SK-N-SH (cell line): Measurements from ENCODE around the gene CSHL1. TPM values are rescaled to one million over a fixed set of nuclear protein-coding genes. Genes with fewer than 3 reads are reported as not detected.
"Not testable (repeated sequence)": the region's sequence is repeated elsewhere in the genome, so short reads cannot be mapped to it uniquely, and the experiment has no call there.

Experiments
- CTCF ChIA-PET: fragments of 300-600, 350-600 bp; formaldehyde crosslinking; extraction: SDS; loops from one replicate; lab custom pipeline; 2021; lab: Yijun Ruan, JAX
- POLR2A ChIA-PET: fragments of 350-600 bp; sonication (Branson Sonifier 250); formaldehyde crosslinking; extraction: SDS; loops from one replicate; lab custom pipeline; 2020; ENCODE audit warnings: antibody characterized with exemption, inconsistent platforms; lab: Yijun Ruan, JAX
- DNase-seq: peaks from one replicate; pipeline ENCODE4 v3.0.0; 2012
- H2AFZ ChIP-seq: fragments of 200-600 bp; sonication (generic); 2 replicates; pipeline ENCODE4 v1.8.1; 2016; ENCODE audit warnings: antibody characterized with exemption, mild to moderate bottlenecking, low read depth
- H3F3A ChIP-seq: fragments of 200-600 bp; sonication (generic); replicated peaks from 2 replicates; pipeline ENCODE3; 2016; ENCODE audit warnings: antibody characterized with exemption, mild to moderate bottlenecking; ENCODE audit not compliant: insufficient read depth
- H3K27ac ChIP-seq, 2 experiments: fragments of 200-500 bp in 1 of 2; fragments of 200-600 bp in 1 of 2; sonication (Bioruptor generic) in 1 of 2; sonication (generic), shearing (Covaris generic) in 1 of 2; 2 replicates each; pipeline versions ENCODE4 v1.5.1 to v1.6.1; 2014 to 2016; ENCODE audit warnings: low read depth in 2 of 2, inconsistent platforms in 1 of 2, low read length in 1 of 2, mild to moderate bottlenecking in 1 of 2, mixed read lengths in 1 of 2
- H3K27me3 ChIP-seq: fragments of 200-600 bp; sonication (generic), shearing (Covaris generic); 2 replicates; pipeline ENCODE4 v1.6.1; 2016; ENCODE audit warnings: mixed run types; ENCODE audit not compliant: insufficient read depth
- H3K36me3 ChIP-seq, 2 experiments: fragments of 200-500 bp in 1 of 2; fragments of 200-600 bp in 1 of 2; sonication (Bioruptor generic) in 1 of 2; sonication (generic) in 1 of 2; replicated peaks in 1 of 2; 2 replicates each; pipeline versions ENCODE3 to v1.5.1; 2014 to 2016; ENCODE audit warnings: low read length in 1 of 2, mild to moderate bottlenecking in 1 of 2; ENCODE audit not compliant: insufficient read depth in 2 of 2, control insufficient read depth in 1 of 2
- H3K4me1 ChIP-seq, 2 experiments: fragments of 200-500 bp in 1 of 2; fragments of 200-600 bp in 1 of 2; sonication (Bioruptor generic) in 1 of 2; sonication (generic), shearing (Covaris generic) in 1 of 2; 2 replicates each; pipeline versions ENCODE4 v1.5.1 to v1.6.1; 2014 to 2016; ENCODE audit warnings: low read depth in 1 of 2, low read length in 1 of 2, mixed run types in 1 of 2; ENCODE audit not compliant: insufficient read depth in 2 of 2, control insufficient read depth in 1 of 2
- H3K4me2 ChIP-seq: fragments of 200-600 bp; sonication (generic), shearing (Covaris generic); 2 replicates; pipeline ENCODE4 v1.6.1; 2017; ENCODE audit warnings: mixed run types
- H3K4me3 ChIP-seq, 2 experiments: fragments of 200-500 bp in 1 of 2; fragments of 200-600 bp in 1 of 2; sonication (Bioruptor generic) in 1 of 2; sonication (generic), shearing (Covaris generic) in 1 of 2; 2 replicates each; pipeline versions ENCODE4 v1.5.1 to v1.8.1; 2014 to 2016; ENCODE audit warnings: low read depth in 2 of 2, inconsistent platforms in 1 of 2, low read length in 1 of 2, mild to moderate bottlenecking in 1 of 2, mixed read lengths in 1 of 2, moderate library complexity in 1 of 2
- H3K79me2 ChIP-seq: fragments of 200-600 bp; sonication (generic); 2 replicates; pipeline ENCODE4 v1.8.1; 2017; ENCODE audit warnings: mild to moderate bottlenecking; ENCODE audit not compliant: insufficient read depth
- H3K9ac ChIP-seq: fragments of 200-600 bp; sonication (generic); 2 replicates; pipeline ENCODE4 v1.6.1; 2017; ENCODE audit warnings: mixed run types
- H3K9me2 ChIP-seq: fragments of 200-600 bp; sonication (generic); 2 replicates; pipeline ENCODE4 v1.6.1; 2017; ENCODE audit warnings: mixed run types
- H3K9me3 ChIP-seq: fragments of 200-600 bp; sonication (generic); 2 replicates; pipeline ENCODE4 v1.6.1; 2017; ENCODE audit warnings: mixed run types, mild to moderate bottlenecking, moderate library complexity
- H4K20me1 ChIP-seq: fragments of 200-600 bp; sonication (generic); 2 replicates; pipeline ENCODE4 v1.6.1; 2017; ENCODE audit warnings: mild to moderate bottlenecking, mixed run types; ENCODE audit not compliant: insufficient read depth
- CTCF ChIP-seq: fragments of 200-600 bp; sonication (generic); IDR thresholded peaks from 2 replicates; pipeline ENCODE4 v1.6.1; 2017; ENCODE audit warnings: antibody characterized with exemption, mild to moderate bottlenecking, moderate library complexity
- EZH2phosphoT487 ChIP-seq: fragments of 200-600 bp; sonication (generic); IDR thresholded peaks from 2 replicates; pipeline ENCODE4 v1.6.1; 2017; ENCODE audit warnings: low read depth, mixed run types, mild to moderate bottlenecking, antibody characterized with exemption, moderate library complexity, borderline replicate concordance
- IRF3 ChIP-seq: fragments of 150-350 bp; IDR thresholded peaks from 2 replicates; pipeline ENCODE4 v1.6.1; 2016; ENCODE audit warnings: mild to moderate bottlenecking, low read depth, low read length
- JUND ChIP-seq: IDR thresholded peaks from 2 replicates; pipeline ENCODE4 v1.4.0; 2012
- MAX ChIP-seq: IDR thresholded peaks from 2 replicates; pipeline ENCODE4 v1.4.0; 2012; ENCODE audit warnings: low read depth
- NFIC ChIP-seq: IDR thresholded peaks from 2 replicates; pipeline ENCODE4 v1.4.0; 2012; ENCODE audit warnings: borderline replicate concordance
- PBX3 ChIP-seq: IDR thresholded peaks from 2 replicates; pipeline ENCODE4; 2012
- RCOR1 ChIP-seq: fragments of 150-350 bp; IDR thresholded peaks from 2 replicates; pipeline ENCODE4 v1.6.1; 2017; ENCODE audit warnings: antibody characterized with exemption, low read length
- SMC3 ChIP-seq: IDR thresholded peaks from 2 replicates; pipeline ENCODE4 v1.6.1; 2012; ENCODE audit warnings: low read depth, low read length, improper control_type of control experiment
- USF2 ChIP-seq: fragments of 150-350 bp; IDR thresholded peaks from 2 replicates; pipeline ENCODE4 v1.6.1; 2017; ENCODE audit warnings: antibody characterized with exemption, low read length, low read depth, borderline replicate concordance
- ZBTB33 ChIP-seq: IDR thresholded peaks from 2 replicates; pipeline ENCODE4 v1.4.0; 2012; ENCODE audit warnings: low read depth, borderline replicate concordance
- WGBS: methylation state at CpG from one replicate; pipeline ENCODE4 v1.1.6; 2017; ENCODE audit warnings: low lambda C conversion rate; 5-methylcytosine and 5-hydroxymethylcytosine counted together
- polyA plus RNA-seq, 3 experiments: library from polyadenylated mRNA; depleted of rRNA; stranded (reverse); fragments of >200 nt; gene quantifications; 2 replicates each; pipeline ENCODE4 v1.2.3, GENCODE V29; 2012

Gene CSHL1
- polyA plus RNA-seq, 1 of the 3 experiments (the other 2 are of a cell fraction) = not detected

- Histone ChIP-seq H3K36me3 (no peaks in the 10 kb centered on the region), H4K20me1 (no peaks in the 10 kb centered on the region), H3K9ac (no peak overlapping the region), H3K9me3 (no peaks in the 10 kb centered on the region), H3K4me1 (no peaks in the 10 kb centered on the region), H3K4me2 (no peak overlapping the region), H3K4me3 (no peak overlapping the region), H3K27me3 (peaks cover 50% of the 10 kb centered on the region), H2AFZ (no peak overlapping the region), H3K9me2 (no peaks in the 10 kb centered on the region), H3K79me2 (no peaks in the 10 kb centered on the region), H3F3A (no peaks in the 10 kb centered on the region), H3K27ac (no peak overlapping the region)
- ChIA-PET POLR2A (no interaction called here), CTCF (interaction anchor here (1.1 to 6.7 kb wide), 10 partner anchors 14 to 189 kb away, joined by 3 to 214 read pairs (median 38); partner anchors contain the start of gene CD79B)
- TF ChIP-seq MAX = no peak
- TF ChIP-seq IRF3 = no peak
- TF ChIP-seq PBX3 = no peak
- no peak for TF ChIP-seq SMC3
- no peak for TF ChIP-seq JUND
- no peak for TF ChIP-seq CTCF
- TF ChIP-seq NFIC = no peak
- TF ChIP-seq RCOR1 = no peak
- TF ChIP-seq EZH2phosphoT487 = no peak
- no peak for TF ChIP-seq ZBTB33
- no peak for TF ChIP-seq USF2
- WGBS = 71% methylated on average over 12 of the region's 12 CpGs
- no peak for DNase-seq
Observed at GRCh38 chr17:63916566-63917185, 5.6 kb upstream of the CSHL1 start.

GRCh38 chr17:63915753-63916152, 4.7 kb upstream of the CSHL1 start:
- not testable (repeated sequence) for H3K9me3 ChIP-seq, DNase-seq

More at GRCh38 chr17:63915753-63916152, 4.7 kb upstream of the CSHL1 start:
- H3F3A ChIP-seq, H3K4me2 ChIP-seq, H3K79me2 ChIP-seq, H3K4me1 ChIP-seq, H3K36me3 ChIP-seq, H2AFZ ChIP-seq, H3K4me3 ChIP-seq, H3K9me2 ChIP-seq, H3K9ac ChIP-seq, H3K27ac ChIP-seq, POLR2A ChIA-PET, H4K20me1 ChIP-seq: not testable (repeated sequence)
- CTCF ChIA-PET = interaction anchor here (1.1 to 6.7 kb wide), 11 partner anchors 13 to 218 kb away, joined by 3 to 214 read pairs (median 10); partner anchors contain the start of gene CD79B
- peaks cover 50% of the 10 kb centered on the region for H3K27me3 ChIP-seq
- WGBS = 41% methylated on average over 10 of the region's 10 CpGs
